Stimulated activated CD8-positive, alpha-beta memory T cell treated with anti-CD3 and anti-CD28 coated beads, Interleukin-15, amount 100 ng/mL, for 4 hours (primary cell): ENCODE data around the gene OR5M11.
"Not testable (repeated sequence)": the region's sequence is repeated elsewhere in the genome, so short reads cannot be mapped to it uniquely, and the experiment has no call there.

ENCODE experiments used
- DNase-seq, 2 donors: peaks; one replicate each; pipeline ENCODE4 v3.0.0-alpha.2; 2020; ENCODE audit warnings: low read depth in 2 of 2

The OR5M11 gene

DNA sequence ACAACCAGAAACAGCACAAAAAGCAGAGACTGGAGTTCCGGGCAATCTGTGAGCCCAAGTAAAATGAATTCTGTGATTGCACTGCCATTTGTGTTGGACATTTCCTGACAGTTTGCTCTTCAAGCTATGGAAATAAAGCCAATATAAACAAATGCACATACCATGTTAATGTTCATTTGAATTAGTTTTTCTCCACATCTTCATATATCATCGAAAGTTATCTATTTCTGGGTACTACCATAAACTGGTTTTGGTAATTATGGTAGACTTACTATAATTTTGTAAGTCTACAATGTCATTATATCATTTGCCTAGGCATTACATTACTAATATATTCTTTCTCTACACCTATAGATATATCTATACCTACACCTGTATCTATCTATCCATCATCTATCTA is at the start of gene OR5M11:
Gene OR5M11, minus strand, starts transcription at position 101 of the 400 bp plus-strand sequence. Its CDS starts 0 bp downstream, at position 101.
- DNase-seq: no peak

DNA sequence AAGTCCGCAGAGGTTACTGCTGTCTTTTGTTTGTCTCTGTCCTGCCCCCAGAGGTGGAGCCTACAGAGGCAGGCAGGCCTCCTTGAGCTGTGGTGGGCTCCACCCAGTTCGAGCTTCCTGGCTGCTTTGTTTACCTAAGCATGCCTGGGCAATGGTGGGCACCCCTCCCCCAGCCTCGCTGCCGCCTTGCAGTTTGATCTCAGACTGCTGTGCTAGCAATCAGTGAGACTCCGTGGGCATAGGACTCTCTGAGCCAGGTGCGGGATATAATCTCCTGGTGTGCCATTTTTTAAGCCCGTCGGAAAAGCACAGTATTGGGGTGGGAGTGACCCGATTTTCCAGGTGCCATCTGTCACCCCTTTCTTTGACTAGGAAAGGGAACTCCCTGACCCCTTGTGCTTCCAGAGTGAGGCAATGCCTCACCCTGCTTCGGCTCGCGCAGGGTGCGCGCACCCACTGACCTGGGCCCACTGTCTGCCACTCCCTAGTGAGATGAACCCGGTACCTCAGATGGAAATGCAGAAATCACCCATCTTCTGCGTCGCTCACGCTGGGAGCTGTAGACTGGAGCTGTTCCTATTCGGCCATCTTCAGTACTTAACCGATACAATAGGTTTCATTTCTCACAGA is 49.1 kb upstream of the OR5M11 start:
- DNase-seq: not testable (repeated sequence)

DNA sequence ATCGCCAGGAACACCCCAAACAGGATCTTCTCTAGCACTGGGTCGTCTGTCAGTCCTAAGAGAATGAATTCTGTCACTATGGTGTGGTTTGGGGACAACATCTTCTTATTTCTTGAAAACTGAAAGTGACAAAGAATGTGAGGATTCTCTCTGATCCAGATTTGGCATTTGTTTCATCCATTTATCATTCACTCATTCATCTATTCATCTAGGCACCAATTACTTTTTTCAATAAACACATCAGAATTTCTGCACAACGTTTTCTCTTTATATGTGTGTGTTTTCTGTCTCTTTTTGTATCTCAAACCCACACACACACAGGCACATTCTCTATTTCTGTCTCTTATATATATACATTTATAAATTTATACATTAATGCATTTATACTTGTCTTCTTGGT is 34.6 kb upstream of the OR5M11 start, which contains the start of gene OR5M10:
Gene OR5M10, minus strand, starts transcription at position 101 of the 400 bp plus-strand sequence. Its CDS starts 0 bp downstream, at position 101.
- no peak for DNase-seq

DNA sequence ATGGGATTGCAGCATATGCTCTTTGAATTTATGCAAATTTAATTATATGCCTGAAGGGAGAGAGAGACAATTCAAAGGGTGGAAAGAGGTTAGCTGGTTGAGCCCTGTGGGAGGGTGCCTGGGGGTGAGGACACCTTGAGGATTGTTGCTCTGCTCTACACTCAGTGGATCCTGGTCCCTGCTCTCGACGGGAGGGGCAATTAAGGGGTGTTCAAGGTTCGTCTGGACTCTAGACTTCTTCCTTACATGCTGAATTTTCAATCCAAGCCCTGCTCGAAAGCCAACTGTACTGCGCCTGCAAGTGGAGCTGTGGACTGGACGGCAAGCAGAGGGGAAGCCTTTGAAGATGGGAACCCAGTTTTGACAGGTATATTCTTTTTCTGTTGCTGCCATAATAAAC is 15.5 kb upstream of the OR5M11 start:
- DNase-seq: no peak

DNA sequence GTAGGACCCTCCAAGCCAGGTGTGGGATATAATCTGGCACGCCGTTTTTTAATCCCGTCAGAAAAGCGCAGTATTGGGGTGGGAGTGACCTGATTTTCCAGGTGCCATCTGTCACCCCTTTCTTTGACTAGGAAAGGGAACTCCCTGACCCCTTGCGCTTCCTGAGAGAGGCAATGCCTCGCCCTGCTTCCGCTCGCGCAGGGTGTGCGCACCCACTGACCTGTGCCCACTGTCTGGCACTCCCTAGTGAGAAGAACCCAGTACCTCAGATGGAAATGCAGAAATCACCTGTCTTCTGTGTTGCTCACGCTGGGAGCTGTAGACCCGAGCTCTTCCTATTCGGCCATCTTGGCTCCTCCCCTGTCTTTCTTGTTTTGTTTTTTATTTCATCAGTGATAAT is 11.6 kb upstream of the OR5M11 start:
- not testable (repeated sequence) for DNase-seq

DNA sequence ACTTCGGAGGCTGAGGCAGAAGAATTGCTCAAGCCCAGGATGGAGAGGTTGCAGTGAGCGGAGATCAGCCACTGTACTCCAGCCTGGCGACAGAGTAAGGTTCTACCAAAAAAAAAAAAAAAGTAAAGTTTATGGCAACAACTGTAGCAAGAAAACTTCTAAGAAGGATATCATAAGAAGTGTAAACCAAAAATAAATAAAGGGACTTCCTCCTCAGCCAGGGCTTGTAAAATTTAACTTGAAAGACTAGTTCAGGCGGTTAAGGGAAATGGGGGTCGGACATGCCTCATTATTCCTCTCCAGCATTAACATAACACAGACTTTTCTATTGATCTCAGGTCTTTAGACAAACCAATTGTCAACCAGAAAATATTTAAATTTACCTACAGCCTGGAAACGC is 2.5 kb upstream of the OR5M11 start:
- DNase-seq: no peak

DNA sequence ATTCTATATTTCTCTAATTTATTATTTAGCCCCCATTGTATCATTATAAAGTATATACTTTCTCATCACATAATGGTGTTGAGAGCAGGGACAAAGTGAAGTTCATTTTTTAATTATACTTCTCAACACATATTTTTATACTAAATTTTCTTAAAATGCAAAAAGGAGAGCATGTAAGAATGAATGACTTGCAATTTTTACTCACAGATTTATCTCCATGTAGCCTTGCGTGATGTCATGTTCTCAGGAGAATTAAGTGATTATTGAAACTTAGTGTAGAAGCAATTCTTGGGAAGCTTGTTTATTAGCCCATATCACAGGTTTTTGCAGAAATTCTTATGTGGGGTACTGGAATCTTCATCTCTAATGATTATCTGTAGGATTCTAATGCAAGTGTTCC is 682 bp upstream of the OR5M11 start:
- DNase-seq: no peak

DNA sequence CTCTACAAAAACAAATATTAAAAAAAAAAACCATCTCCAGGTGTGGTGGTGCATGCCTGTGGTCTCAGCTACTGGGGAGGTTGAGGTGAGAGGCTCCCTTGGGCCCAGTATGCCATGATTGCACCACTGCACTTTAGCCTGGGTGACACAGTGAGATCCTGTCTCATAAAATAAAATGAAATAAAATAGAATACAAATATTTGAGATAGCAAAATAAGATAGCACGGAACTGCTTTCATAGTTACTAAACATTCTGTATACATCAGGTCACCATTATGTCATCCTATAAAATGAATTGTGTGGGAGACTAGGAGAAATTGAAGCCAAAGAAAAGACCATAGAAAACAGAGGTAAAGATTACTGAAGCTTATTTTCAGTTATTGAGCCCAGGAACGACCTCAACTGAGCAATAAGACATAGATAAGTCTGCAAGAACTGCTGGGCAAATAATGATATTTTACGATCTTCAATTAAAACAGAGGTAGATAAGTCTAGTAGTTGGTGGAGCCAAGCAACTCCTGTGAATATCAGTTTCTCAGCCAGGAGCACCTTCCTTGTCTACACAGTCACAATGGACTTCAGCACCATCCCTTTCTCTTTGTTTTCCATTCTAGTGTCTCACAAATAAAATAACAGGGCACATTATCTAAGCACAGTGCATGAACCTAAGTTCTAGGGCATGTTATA is 9.9 kb downstream of the OR5M11 start:
- DNase-seq: no peak

DNA sequence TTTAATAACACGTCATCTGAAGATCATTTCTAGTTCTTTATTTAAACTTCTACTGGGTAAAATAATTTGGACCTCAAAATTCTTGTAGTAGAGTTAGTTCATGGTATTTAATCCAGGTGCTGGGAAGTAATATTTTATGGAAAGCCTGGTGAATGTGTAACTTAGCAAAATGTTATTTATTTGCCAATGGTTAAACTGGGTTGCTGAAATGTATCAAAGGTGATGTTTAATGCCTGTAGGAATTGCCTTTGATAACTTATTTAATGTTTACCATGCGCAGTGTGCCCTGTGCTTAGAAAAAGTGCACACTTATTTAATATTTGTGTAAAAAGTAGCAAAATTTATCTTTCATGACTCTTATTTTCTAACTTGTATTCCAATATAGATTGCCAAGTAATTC is 11.2 kb downstream of the OR5M11 start:
- DNase-seq: no peak

DNA sequence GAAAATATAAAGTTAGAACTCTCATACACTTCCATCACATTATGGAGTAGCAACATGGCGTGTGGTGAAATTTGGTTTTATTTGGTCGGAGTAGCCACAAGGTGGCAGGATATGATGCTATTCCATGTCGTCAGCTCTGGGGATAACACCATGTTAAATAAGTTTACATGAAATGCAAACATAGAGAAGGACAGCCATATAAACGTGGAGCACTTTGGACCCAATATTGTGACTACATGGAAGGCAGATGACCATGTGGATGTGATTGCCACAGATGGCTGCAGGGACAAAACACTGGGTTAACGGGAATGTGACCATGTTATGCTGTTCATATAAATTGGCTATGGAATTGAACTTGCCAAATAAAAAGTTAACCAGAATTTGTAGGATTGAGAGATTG is 21.0 kb downstream of the OR5M11 start:
- DNase-seq: no peak

DNA sequence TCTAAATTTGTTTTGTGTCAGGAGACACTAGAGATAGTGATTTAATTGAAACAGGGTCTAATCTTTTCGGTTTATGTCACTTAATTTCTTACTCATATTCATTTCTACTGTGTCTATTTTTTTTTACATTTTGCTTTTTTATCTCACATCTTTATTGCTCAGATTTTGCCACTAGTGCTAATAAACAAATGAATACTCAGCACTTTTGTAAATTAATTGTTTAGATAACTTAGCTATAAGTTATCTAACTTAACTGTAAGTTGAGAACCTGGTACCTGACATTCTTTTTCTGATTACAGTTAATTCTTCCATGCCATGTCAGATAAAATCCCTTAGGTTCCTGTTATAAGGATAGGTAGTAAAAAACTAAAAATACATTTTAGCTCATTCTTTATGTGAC is 29.8 kb downstream of the OR5M11 start:
- no peak for DNase-seq

DNA sequence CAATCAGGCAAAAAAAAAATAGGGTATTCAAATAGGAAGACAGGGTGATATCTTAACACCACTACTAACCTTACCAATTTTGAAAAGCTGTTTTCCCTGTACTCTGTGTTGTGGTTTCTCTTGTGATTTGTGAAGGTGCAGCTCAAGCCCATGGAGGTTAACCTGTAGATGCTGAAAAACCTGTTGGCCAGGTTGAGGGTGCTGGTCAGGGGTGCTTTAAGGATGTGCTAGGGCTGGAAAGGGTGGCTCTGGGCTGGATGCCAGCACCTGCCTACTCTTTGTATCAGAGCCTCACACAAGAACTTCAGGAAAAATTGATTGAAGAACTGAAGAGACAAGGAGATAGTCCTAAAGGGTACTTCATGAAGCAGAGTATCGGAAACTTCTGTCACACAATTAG is 33.6 kb downstream of the OR5M11 start:
- no peak for DNase-seq

DNA sequence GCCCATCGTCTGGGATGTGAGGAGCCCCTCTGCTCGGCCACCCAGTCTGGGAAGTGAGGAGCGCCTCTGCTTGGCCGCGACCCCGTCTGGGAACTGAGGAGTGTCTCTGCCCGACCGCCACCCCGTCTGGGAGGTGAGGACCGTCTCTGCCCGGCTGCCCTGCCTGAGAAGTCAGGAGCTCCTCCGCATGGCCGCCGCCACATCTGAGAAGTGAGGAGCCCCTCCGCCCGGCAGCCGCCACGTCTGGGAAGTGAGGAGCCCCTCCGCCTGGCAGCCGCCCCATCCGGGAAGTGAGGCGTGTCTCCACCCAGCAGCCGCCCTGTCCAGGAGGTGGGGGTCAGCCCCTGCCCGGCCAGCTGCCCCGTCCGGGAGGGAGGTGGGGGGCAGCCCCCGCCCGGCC is 46.0 kb downstream of the OR5M11 start:
- DNase-seq: no peak

DNA sequence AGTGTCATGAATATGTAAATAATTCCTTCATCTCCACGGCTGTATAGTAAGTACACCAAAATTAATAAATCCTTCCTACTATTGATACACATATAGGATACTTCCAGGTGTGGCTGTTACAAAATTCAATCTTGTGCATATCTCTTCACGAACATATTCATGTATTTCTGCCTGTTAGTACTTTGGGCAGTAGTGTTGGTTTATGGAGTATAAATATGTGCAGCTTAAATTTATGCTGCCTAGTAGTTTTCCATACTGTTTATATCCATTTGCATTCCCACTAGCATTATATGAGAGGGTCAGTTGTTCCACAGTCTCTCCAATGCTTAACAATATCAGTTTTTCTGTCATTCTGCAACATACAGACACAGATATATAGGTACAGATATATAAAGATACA is 47.9 kb downstream of the OR5M11 start:
- no peak for DNase-seq
